MV-4-11 (cell line): Measurements from ENCODE around the gene KCNB1.

ENCODE experiments used
- DNase-seq: peaks from one replicate; lab custom pipeline; 2025; lab: John Stamatoyannopoulos, UW

The KCNB1 gene

GRCh38 chr20:49388744-49389143 lies 93.7 kb downstream of the KCNB1 start:
- DNase-seq: no peak

GRCh38 chr20:49387581-49387939 lies 94.9 kb downstream of the KCNB1 start:
- no peak for DNase-seq

GRCh38 chr20:49386848-49387580 lies 95.5 kb downstream of the KCNB1 start:
- DNase-seq: no peak

GRCh38 chr20:49385465-49385864 lies 97.0 kb downstream of the KCNB1 start:
- DNase-seq: peak; percentile 24

GRCh38 chr20:49384437-49385434 lies 97.7 kb downstream of the KCNB1 start:
- peak; percentile 49 for DNase-seq

- DNase-seq: no peak
Measured at GRCh38 chr20:49381558-49382493, 100.6 kb downstream of the KCNB1 start.

- DNase-seq: no peak
Measured at GRCh38 chr20:49380337-49380780, 102.1 kb downstream of the KCNB1 start.

GRCh38 chr20:49379338-49379737 lies 103.1 kb downstream of the KCNB1 start:
- no peak for DNase-seq

GRCh38 chr20:49377326-49377725 lies 105.1 kb downstream of the KCNB1 start:
- DNase-seq: no peak

GRCh38 chr20:49375170-49375569 lies 107.3 kb downstream of the KCNB1 start:
- DNase-seq: no peak

GRCh38 chr20:49372095-49372734 lies 110.3 kb downstream of the KCNB1 start:
- no peak for DNase-seq

- no peak for DNase-seq
Measured at GRCh38 chr20:49368596-49368995, 113.9 kb downstream of the KCNB1 start.

GRCh38 chr20:49367113-49367512 lies 115.4 kb downstream of the KCNB1 start:
- no peak for DNase-seq

GRCh38 chr20:49366687-49367086 lies 115.8 kb downstream of the KCNB1 start:
- no peak for DNase-seq

GRCh38 chr20:49361862-49362660 lies 120.4 kb downstream of the KCNB1 start:
- no peak for DNase-seq

GRCh38 chr20:49360242-49360968 lies 122.1 kb downstream of the KCNB1 start:
- no peak for DNase-seq

GRCh38 chr20:49356676-49357075 lies 125.8 kb downstream of the KCNB1 start:
- no peak for DNase-seq

GRCh38 chr20:49354673-49355072 lies 127.8 kb downstream of the KCNB1 start:
- DNase-seq: no peak

- DNase-seq: no peak
Measured at GRCh38 chr20:49353348-49353747, 129.1 kb downstream of the KCNB1 start.

GRCh38 chr20:49352751-49353150 lies 129.7 kb downstream of the KCNB1 start:
- no peak for DNase-seq
